Endothelial cell of umbilical vein (primary cell): ENCODE data around the gene UPF1. TPM values are rescaled to one million over a fixed set of nuclear protein-coding genes. Genes with fewer than 3 reads are reported as not detected.

Source experiments
- BruUV-seq: library from RNA; stranded (reverse); fragments of 400-500 nt; replicated peaks from 2 replicates; lab custom pipeline; 2021; lab: Mats Ljungman, UMichigan
- CTCF ChIA-PET: fragments of 300-600, 350-600 bp; sonication (Branson Sonifier 250); formaldehyde crosslinking; loops from one replicate; lab custom pipeline; 2021; ENCODE audit warnings: antibody characterized with exemption, inconsistent platforms; lab: Charles Lee
- POLR2A ChIA-PET: fragments of 300-600, 350-600 bp; sonication (Branson Sonifier 250); formaldehyde crosslinking; loops from one replicate; lab custom pipeline; 2021; ENCODE audit warnings: antibody characterized with exemption, inconsistent platforms; lab: Charles Lee
- DNase-seq: peaks from one replicate; pipeline ENCODE4 v3.0.0-alpha.2; 2011; ENCODE audit warnings: low read depth, low spot score
- FAIRE-seq: peaks from 2 replicates; lab custom pipeline; 2011; peaks lifted over from hg19 to GRCh38; lab: Jason Lieb, UNC
- H2AFZ ChIP-seq: 2 replicates; pipeline ENCODE4 v1.6.0; 2012; ENCODE audit warnings: low read depth, low read length, control low read depth, inconsistent platforms
- H3K27ac ChIP-seq: 2 replicates; pipeline ENCODE4 v1.5.1; 2011; ENCODE audit warnings: low read depth, mild to moderate bottlenecking, control low read depth, low read length, moderate library complexity; ENCODE audit not compliant: insufficient read depth
- H3K27me3 ChIP-seq, 2 experiments: 2 replicates each; pipeline versions ENCODE4 v1.6.0 to v1.6.1; 2011; ENCODE audit warnings: low read length in 2 of 2, mixed read lengths in 1 of 2; ENCODE audit not compliant: control insufficient read depth in 2 of 2, insufficient read depth in 2 of 2
- H3K36me3 ChIP-seq, 2 experiments: 2 replicates in 1 of 2; 3 replicates in 1 of 2; pipeline ENCODE4 v1.5.1; 2011; ENCODE audit warnings: low read length in 2 of 2, mild to moderate bottlenecking in 1 of 2, moderate library complexity in 1 of 2; ENCODE audit not compliant: control insufficient read depth in 2 of 2, insufficient read depth in 2 of 2; ENCODE audit errors: extremely low read depth in 1 of 2
- H3K4me1 ChIP-seq: 3 replicates; pipeline ENCODE4 v1.5.1; 2011; ENCODE audit warnings: mild to moderate bottlenecking, low read length; ENCODE audit not compliant: control insufficient read depth, insufficient read depth; ENCODE audit errors: extremely low read depth
- H3K4me2 ChIP-seq: 2 replicates; pipeline ENCODE4 v1.6.1; 2011; ENCODE audit warnings: low read length, control low read depth, mixed read lengths; ENCODE audit not compliant: insufficient read depth
- H3K4me3 ChIP-seq, 3 experiments: fragments of 200-600 bp in 1 of 3; sonication (generic), shearing (Covaris generic) in 1 of 3; replicated peaks in 1 of 3; 2 replicates each; pipeline ENCODE4 v1.5.1; 2011 to 2016; ENCODE audit warnings: control low read depth in 3 of 3, low read length in 3 of 3, mild to moderate bottlenecking in 2 of 3, inconsistent platforms in 1 of 3, low read depth in 1 of 3, moderate library complexity in 1 of 3; ENCODE audit not compliant: insufficient read depth in 1 of 3
- H3K79me2 ChIP-seq: 2 replicates; pipeline ENCODE4 v1.6.0; 2012; ENCODE audit warnings: low read length, inconsistent platforms; ENCODE audit not compliant: control insufficient read depth, insufficient read depth
- H3K9ac ChIP-seq: replicated peaks from 2 replicates; pipeline ENCODE3; 2011; ENCODE audit warnings: low read length, control low read depth; ENCODE audit not compliant: insufficient read depth; ENCODE audit errors: extremely low read depth
- H3K9me1 ChIP-seq: replicated peaks from 3 replicates; pipeline ENCODE4 v1.6.0; 2011; ENCODE audit warnings: mild to moderate bottlenecking, low read length; ENCODE audit not compliant: control insufficient read depth, insufficient read depth; ENCODE audit errors: extremely low read depth
- H3K9me3 ChIP-seq: replicated peaks from 2 replicates; pipeline ENCODE4 v1.5.1; 2012; ENCODE audit warnings: low read length, inconsistent platforms; ENCODE audit not compliant: control insufficient read depth, insufficient read depth
- H4K20me1 ChIP-seq: replicated peaks from 2 replicates; pipeline ENCODE3; 2011; ENCODE audit warnings: mild to moderate bottlenecking, low read length; ENCODE audit not compliant: control insufficient read depth, insufficient read depth; ENCODE audit errors: extremely low read depth
- EZH2 ChIP-seq: IDR thresholded peaks from 2 replicates; pipeline ENCODE4 v1.6.1; 2012; ENCODE audit warnings: borderline replicate concordance, low read depth, mild to moderate bottlenecking, moderate library complexity, low read length, inconsistent platforms; ENCODE audit not compliant: severe bottlenecking
- FOS ChIP-seq: IDR thresholded peaks from 2 replicates; pipeline ENCODE4 v1.6.1; 2011; ENCODE audit warnings: mild to moderate bottlenecking, low read length, moderate library complexity, borderline replicate concordance; ENCODE audit not compliant: insufficient read depth
- GATA2 ChIP-seq: IDR thresholded peaks from 2 replicates; pipeline ENCODE4 v1.7.0; 2011; ENCODE audit warnings: low read depth, mild to moderate bottlenecking, moderate library complexity, mixed read lengths, low read length; ENCODE audit not compliant: insufficient read length, insufficient read depth
- JUN ChIP-seq: IDR thresholded peaks from 2 replicates; pipeline ENCODE4 v1.6.1; 2011; ENCODE audit warnings: borderline replicate concordance, low read depth; ENCODE audit not compliant: insufficient read length, insufficient read depth
- MAX ChIP-seq: IDR thresholded peaks from 2 replicates; pipeline ENCODE4 v1.6.1; 2011; ENCODE audit not compliant: insufficient read depth, insufficient read length
- MYC ChIP-seq: IDR thresholded peaks from one replicate; pipeline ENCODE4 v1.6.1; 2011; ENCODE audit warnings: mild to moderate bottlenecking, low read depth, low read length
- POLR2A ChIP-seq: IDR thresholded peaks from 2 replicates; pipeline ENCODE4 v1.6.1; 2012; ENCODE audit warnings: low read depth, mild to moderate bottlenecking, control low read depth, low read length
- POLR2AphosphoS5 ChIP-seq: IDR thresholded peaks from 2 replicates; pipeline ENCODE4 v1.6.1; 2012; ENCODE audit warnings: low read depth, mild to moderate bottlenecking, control low read depth, low read length, moderate library complexity; ENCODE audit not compliant: insufficient read depth
- dilution Hi-C: fragments of 300-500 bp; cut with MboI; formaldehyde crosslinking; loops from one replicate; pipeline ENCODE4 v1.15.0; 2019; ENCODE audit warnings: low sequenced_read_pairs; ENCODE audit not compliant: extremely low pct_ligation_motif_present
- intact Hi-C: fragments of 100-400 bp; cut with micrococcal nuclease; formaldehyde crosslinking; loops from one replicate; pipeline ENCODE4 v1.10.0; 2022
- polyA plus RNA-seq, 4 experiments: library from polyadenylated mRNA; depleted of rRNA in 3 of 4; stranded (reverse) in 3 of 4; unstranded in 1 of 4; fragments of >200 nt; gene quantifications; 2 replicates each; pipeline versions ENCODE4 v1.2.1 to v1.2.3, GENCODE V29; 2011 to 2012; ENCODE audit warnings: missing spikeins in 1 of 4
- total RNA-seq: library from RNA; stranded (reverse); gene quantifications from 2 replicates; pipeline ENCODE4 v1.2.3, GENCODE V29; 2021
- TF ChIP-seq, protein P1 (sequence below), 2 donors: IDR thresholded peaks; 1 replicate in 1 of 2; 2 replicates in 1 of 2; pipeline ENCODE4 v1.5.1; 2011; ENCODE audit warnings: low read length in 2 of 2, mild to moderate bottlenecking in 2 of 2, moderate library complexity in 2 of 2, control low read depth in 1 of 2, inconsistent platforms in 1 of 2, low read depth in 1 of 2; ENCODE audit not compliant: insufficient read depth in 1 of 2; ENCODE audit errors: extremely low read depth in 1 of 2

Gene UPF1
- total and polyA plus RNA-seq, 2 donors (not counting 3 experiments of a cell fraction or from before 2014, with no cell fraction given): 65.9 to 68.2 TPM

DNA sequence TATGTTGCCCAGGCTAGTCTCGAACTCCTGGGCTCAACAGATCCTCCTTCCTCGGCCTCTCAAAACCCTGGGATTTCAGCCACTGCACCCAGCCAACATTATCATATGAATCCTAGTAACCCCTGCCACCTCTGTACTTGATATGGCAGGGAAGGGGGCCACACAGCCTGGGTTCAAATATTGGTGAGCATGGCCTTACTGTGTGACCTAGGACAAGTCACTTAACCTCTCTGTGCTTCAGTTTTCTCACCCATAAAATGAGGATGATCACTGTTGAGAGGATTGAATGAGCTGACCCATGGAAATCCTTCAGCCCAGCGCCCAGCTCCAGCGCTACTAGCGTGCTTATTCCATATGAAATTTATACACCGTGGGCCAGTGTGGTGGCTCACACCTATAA, 37.1 kb upstream of the UPF1 start:
- Histone ChIP-seq H3K27ac (no peak overlapping the region), H3K27me3 (peaks cover 31 to 33% of the 10 kb centered on the region in 2 experiments), H3K9ac (no peak overlapping the region), H2AFZ (no peak overlapping the region), H3K4me2 (no peak overlapping the region), H3K79me2 (no peaks in the 10 kb centered on the region), H3K9me1 (no peaks in the 10 kb centered on the region), H3K9me3 (no peaks in the 10 kb centered on the region), H3K4me1 (no peaks in the 10 kb centered on the region), H3K4me3 (no peak overlapping the region), H3K36me3 (no peaks in the 10 kb centered on the region), H4K20me1 (no peaks in the 10 kb centered on the region)
- TF ChIP-seq EZH2 (no peak), JUN (no peak), POLR2AphosphoS5 (no peak), GATA2 (no peak), MAX (no peak), MYC (no peak), FOS (no peak), POLR2A (no peak)
- TF ChIP-seq, protein P1, sequence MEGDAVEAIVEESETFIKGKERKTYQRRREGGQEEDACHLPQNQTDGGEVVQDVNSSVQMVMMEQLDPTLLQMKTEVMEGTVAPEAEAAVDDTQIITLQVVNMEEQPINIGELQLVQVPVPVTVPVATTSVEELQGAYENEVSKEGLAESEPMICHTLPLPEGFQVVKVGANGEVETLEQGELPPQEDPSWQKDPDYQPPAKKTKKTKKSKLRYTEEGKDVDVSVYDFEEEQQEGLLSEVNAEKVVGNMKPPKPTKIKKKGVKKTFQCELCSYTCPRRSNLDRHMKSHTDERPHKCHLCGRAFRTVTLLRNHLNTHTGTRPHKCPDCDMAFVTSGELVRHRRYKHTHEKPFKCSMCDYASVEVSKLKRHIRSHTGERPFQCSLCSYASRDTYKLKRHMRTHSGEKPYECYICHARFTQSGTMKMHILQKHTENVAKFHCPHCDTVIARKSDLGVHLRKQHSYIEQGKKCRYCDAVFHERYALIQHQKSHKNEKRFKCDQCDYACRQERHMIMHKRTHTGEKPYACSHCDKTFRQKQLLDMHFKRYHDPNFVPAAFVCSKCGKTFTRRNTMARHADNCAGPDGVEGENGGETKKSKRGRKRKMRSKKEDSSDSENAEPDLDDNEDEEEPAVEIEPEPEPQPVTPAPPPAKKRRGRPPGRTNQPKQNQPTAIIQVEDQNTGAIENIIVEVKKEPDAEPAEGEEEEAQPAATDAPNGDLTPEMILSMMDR (IDR thresholded peaks at IDR 0.05; ENCODE audit: extremely low read depth in 1 of 2, insufficient read depth in 1 of 2, low read depth in 1 of 2, low read length in 2 of 2): no peak
- POLR2A ChIA-PET: no interaction called here
- BruUV-seq: no TSS peak
- intact Hi-C loops (no loop called here), dilution Hi-C loops (no loop called here)
- CTCF ChIA-PET: interaction anchor here (1.6 kb wide), 1 partner anchor 17 kb away, joined by 3 read pairs; no protein-coding TSS in a partner anchor
- FAIRE-seq (no peak), DNase-seq (no peak)
